A549 (cell line): ENCODE data around the gene SETD2. TPM values are rescaled to one million over a fixed set of nuclear protein-coding genes. Genes with fewer than 3 reads are reported as not detected.

Experiments used
- ATAC-seq, 2 experiments: fragments of 200-7000 bp in 1 of 2; fragments of >200 bp in 1 of 2; cut with Nextera tagmentation in 1 of 2; cut with Tn5 transposase in 1 of 2; 3 replicates each; pipeline versions ENCODE4 v1.8.0 to v1.9.1; 2018 to 2020; ENCODE audit warnings: mild to moderate bottlenecking in 1 of 2, moderate library complexity in 1 of 2
- CTCF ChIA-PET: fragments of 300-600 bp; sonication (Branson Sonifier 250); formaldehyde crosslinking; extraction: SDS; loops from one replicate; lab custom pipeline; 2021; ENCODE audit warnings: antibody characterized with exemption, inconsistent platforms; lab: Yijun Ruan, JAX
- POLR2A ChIA-PET: fragments of 350-600 bp; formaldehyde crosslinking; extraction: SDS; loops from one replicate; lab custom pipeline; 2021; ENCODE audit warnings: antibody characterized with exemption, inconsistent platforms; lab: Yijun Ruan, JAX
- DNase-seq, 2 experiments: peaks; one replicate each; pipeline versions ENCODE4 v3.0.0 to v3.0.0-alpha.2; 2011 to 2016; ENCODE audit warnings: low read depth in 1 of 2, low spot score in 1 of 2
- FAIRE-seq: peaks from 2 replicates; lab custom pipeline; 2011; peaks lifted over from hg19 to GRCh38; lab: Jason Lieb, UNC
- H3K27ac ChIP-seq, 2 experiments: fragments of >200 bp; sonication (Bioruptor Twin); formaldehyde crosslinking; 3 replicates each; pipeline ENCODE4 v1.5.1; 2016 to 2017
- H3K4me1 ChIP-seq: fragments of >200 bp; sonication (Bioruptor Twin); formaldehyde crosslinking; 3 replicates; pipeline ENCODE4 v1.6.1; 2016
- H3K4me2 ChIP-seq: fragments of >200 bp; sonication (Bioruptor Twin); formaldehyde crosslinking; 3 replicates; pipeline ENCODE4 v1.6.1; 2016
- H3K4me3 ChIP-seq: fragments of >200 bp; sonication (Bioruptor Twin); formaldehyde crosslinking; 3 replicates; pipeline ENCODE4 v1.5.1; 2016
- H3K9me3 ChIP-seq: fragments of >200 bp; sonication (Bioruptor Twin); formaldehyde crosslinking; 3 replicates; pipeline ENCODE4 v1.6.1; 2016
- BHLHE40 ChIP-seq: IDR thresholded peaks from 2 replicates; pipeline ENCODE4 v1.6.1; 2012; ENCODE audit warnings: low read depth, low read length, inconsistent platforms
- CEBPB ChIP-seq, 2 experiments: fragments of >200 bp in 1 of 2; sonication (Bioruptor Twin) in 1 of 2; formaldehyde crosslinking in 1 of 2; IDR thresholded peaks; 2 replicates each; pipeline ENCODE4 v1.6.1; 2012 to 2016
- EHF ChIP-seq: fragments of 250-450 bp; sonication (Bioruptor Pico); IDR thresholded peaks from 2 replicates; pipeline ENCODE4 v1.5.0; 2020; ENCODE audit warnings: mild to moderate bottlenecking
- EHMT2 ChIP-seq: fragments of 200-600 bp; sonication (generic); IDR thresholded peaks from 2 replicates; pipeline ENCODE4 v1.6.1; 2016; ENCODE audit warnings: antibody characterized with exemption, low read depth, mild to moderate bottlenecking, moderate library complexity
- EP300 ChIP-seq, 2 experiments: fragments of >200 bp; sonication (Bioruptor Twin); formaldehyde crosslinking; IDR thresholded peaks; 2 replicates in 1 of 2; 3 replicates in 1 of 2; pipeline ENCODE4 v1.6.1; 2016 to 2017
- ESRRA ChIP-seq: fragments of 150-350 bp; IDR thresholded peaks from 2 replicates; pipeline ENCODE4 v1.6.1; 2014; ENCODE audit warnings: mild to moderate bottlenecking, low read length, borderline replicate concordance
- FOSB ChIP-seq: fragments of 250-450 bp; sonication (Bioruptor Pico); IDR thresholded peaks from 2 replicates; pipeline ENCODE4 v1.5.0; 2020; ENCODE audit warnings: mild to moderate bottlenecking, moderate library complexity
- FOXS1 ChIP-seq: fragments of 250-450 bp; sonication (Bioruptor Pico); IDR thresholded peaks from 2 replicates; pipeline ENCODE4 v1.5.0; 2020; ENCODE audit warnings: mild to moderate bottlenecking, moderate library complexity
- MAZ ChIP-seq: fragments of 150-350 bp; IDR thresholded peaks from 2 replicates; pipeline ENCODE4 v1.6.1; 2014; ENCODE audit warnings: antibody characterized with exemption, low read depth, low read length, borderline replicate concordance
- MYC ChIP-seq: IDR thresholded peaks from 2 replicates; pipeline ENCODE4 v1.6.1; 2012; ENCODE audit warnings: mild to moderate bottlenecking, inconsistent platforms, low read length, improper control_type of control experiment, borderline replicate concordance
- NPAS2 ChIP-seq: fragments of 250-450 bp; sonication (Bioruptor Pico); IDR thresholded peaks from 2 replicates; pipeline ENCODE4 v1.8.0; 2022; ENCODE audit warnings: mild to moderate bottlenecking, moderate library complexity, borderline replicate concordance
- POLR2A ChIP-seq: IDR thresholded peaks from 2 replicates; pipeline ENCODE4 v1.6.1; 2012; ENCODE audit warnings: mild to moderate bottlenecking, low read length
- POLR2AphosphoS2 ChIP-seq: conservative IDR thresholded peaks from 2 replicates; pipeline ENCODE4 v1.6.1; 2012; ENCODE audit warnings: low read length, improper control_type of control experiment, inconsistent platforms
- RAD21 ChIP-seq, 2 experiments: fragments of >200 bp in 1 of 2; sonication (Bioruptor Twin) in 1 of 2; formaldehyde crosslinking in 1 of 2; IDR thresholded peaks in 1 of 2; conservative IDR thresholded peaks in 1 of 2; 2 replicates in 1 of 2; 3 replicates in 1 of 2; pipeline ENCODE4 v1.6.1; 2012 to 2018; ENCODE audit warnings: inconsistent platforms in 1 of 2
- RARB ChIP-seq: fragments of 250-450 bp; sonication (Bioruptor Pico); IDR thresholded peaks from 2 replicates; pipeline ENCODE4 v1.8.0; 2021; ENCODE audit warnings: mild to moderate bottlenecking, moderate library complexity
- SREBF2 ChIP-seq: fragments of 450-650 bp; IDR thresholded peaks from 2 replicates; pipeline ENCODE4 v1.6.1; 2014; ENCODE audit warnings: mild to moderate bottlenecking, moderate library complexity
- ZFP36 ChIP-seq: fragments of 450-650 bp; IDR thresholded peaks from 2 replicates; pipeline ENCODE4 v1.6.1; 2014; ENCODE audit warnings: borderline replicate concordance; ENCODE audit not compliant: partially characterized antibody
- ZNF302 ChIP-seq: fragments of 250-450 bp; sonication (Bioruptor Pico); IDR thresholded peaks from 2 replicates; pipeline ENCODE4 v1.9.0; 2021; ENCODE audit warnings: inconsistent platforms, mild to moderate bottlenecking, moderate library complexity
- ZSCAN20 ChIP-seq: fragments of 250-450 bp; sonication (Bioruptor Pico); IDR thresholded peaks from 2 replicates; pipeline ENCODE4 v1.8.0; 2022; ENCODE audit warnings: mild to moderate bottlenecking, moderate library complexity
- WGBS: methylation state at CpG from one replicate; pipeline ENCODE4 v1.1.6; 2017; ENCODE audit errors: missing lambda C conversion rate; 5-methylcytosine and 5-hydroxymethylcytosine counted together
- polyA plus RNA-seq, 4 experiments: library from polyadenylated mRNA; depleted of rRNA in 3 of 4; stranded (reverse); fragments of >200 nt; fragmentation: RNase III in 1 of 4; extraction: RNeasy Plus Mini Kit Qiagen cat#74134 plus additional on column Dnase treatment in 1 of 4; gene quantifications; 2 replicates in 3 of 4; 3 replicates in 1 of 4; pipeline ENCODE4 v1.2.3, GENCODE V29; 2011 to 2017
- TF ChIP-seq, protein P1 (sequence below): IDR thresholded peaks from 2 replicates; pipeline ENCODE4 v1.6.1; 2012; ENCODE audit warnings: low read depth, borderline replicate concordance
- TF ChIP-seq, protein P2 (sequence below): fragments of >200 bp; sonication (Bioruptor Twin); formaldehyde crosslinking; IDR thresholded peaks from 2 replicates; pipeline ENCODE4 v1.6.1; 2016
- TF ChIP-seq, protein P3 (sequence below): fragments of >200 bp; sonication (Bioruptor Twin); formaldehyde crosslinking; IDR thresholded peaks from 3 replicates; pipeline ENCODE4 v1.5.1; 2016
- TF ChIP-seq, protein P4 (sequence below): fragments of >200 bp; sonication (Bioruptor Twin); formaldehyde crosslinking; IDR thresholded peaks from 3 replicates; pipeline ENCODE4 v1.6.1; 2016
- TF ChIP-seq, protein P5 (sequence below): fragments of 250-450 bp; sonication (Bioruptor Pico); IDR thresholded peaks from 2 replicates; pipeline ENCODE4 v1.5.0; 2020; ENCODE audit warnings: low read depth, mild to moderate bottlenecking, moderate library complexity
- TF ChIP-seq, protein P6 (sequence below): fragments of 200-600 bp; sonication (generic); IDR thresholded peaks from 2 replicates; pipeline ENCODE4 v1.6.1; 2016; ENCODE audit warnings: antibody characterized with exemption, mild to moderate bottlenecking, moderate library complexity

Gene SETD2
- polyA plus RNA-seq, 2 of the 4 experiments (the other 2 are of a cell fraction) = 16.8 to 26.1 TPM

DNA sequence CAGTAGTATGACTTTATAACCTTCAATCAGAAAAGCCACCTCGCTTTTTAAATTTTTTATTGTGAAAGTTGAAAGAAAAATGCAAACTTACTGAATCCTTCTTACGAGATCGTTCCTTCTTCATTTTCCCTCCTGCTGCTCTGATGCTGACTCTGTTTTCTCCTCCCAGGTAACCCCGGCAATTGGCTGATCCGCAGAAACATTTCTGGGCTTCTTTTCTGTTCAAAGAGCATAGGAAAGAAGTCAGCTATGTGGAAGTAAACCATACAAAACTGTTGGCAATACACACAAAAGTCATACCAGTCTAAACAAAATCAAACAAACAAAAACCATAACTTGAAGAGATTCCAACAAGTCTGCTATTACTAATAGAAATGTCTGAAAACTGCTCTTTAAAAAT, 66.0 kb downstream of the SETD2 start:
- CTCF ChIA-PET = no interaction called here
- peaks cover 18% of the 10 kb centered on the region for H3K4me1 ChIP-seq
- TF ChIP-seq, protein P1, sequence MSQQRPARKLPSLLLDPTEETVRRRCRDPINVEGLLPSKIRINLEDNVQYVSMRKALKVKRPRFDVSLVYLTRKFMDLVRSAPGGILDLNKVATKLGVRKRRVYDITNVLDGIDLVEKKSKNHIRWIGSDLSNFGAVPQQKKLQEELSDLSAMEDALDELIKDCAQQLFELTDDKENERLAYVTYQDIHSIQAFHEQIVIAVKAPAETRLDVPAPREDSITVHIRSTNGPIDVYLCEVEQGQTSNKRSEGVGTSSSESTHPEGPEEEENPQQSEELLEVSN = no peak
- no peak for TF ChIP-seq ZSCAN20 (CRISPR knock-in tag)
- TF ChIP-seq, protein P2, sequence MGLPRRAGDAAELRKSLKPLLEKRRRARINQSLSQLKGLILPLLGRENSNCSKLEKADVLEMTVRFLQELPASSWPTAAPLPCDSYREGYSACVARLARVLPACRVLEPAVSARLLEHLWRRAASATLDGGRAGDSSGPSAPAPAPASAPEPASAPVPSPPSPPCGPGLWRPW = no peak
- TF ChIP-seq, protein P3, sequence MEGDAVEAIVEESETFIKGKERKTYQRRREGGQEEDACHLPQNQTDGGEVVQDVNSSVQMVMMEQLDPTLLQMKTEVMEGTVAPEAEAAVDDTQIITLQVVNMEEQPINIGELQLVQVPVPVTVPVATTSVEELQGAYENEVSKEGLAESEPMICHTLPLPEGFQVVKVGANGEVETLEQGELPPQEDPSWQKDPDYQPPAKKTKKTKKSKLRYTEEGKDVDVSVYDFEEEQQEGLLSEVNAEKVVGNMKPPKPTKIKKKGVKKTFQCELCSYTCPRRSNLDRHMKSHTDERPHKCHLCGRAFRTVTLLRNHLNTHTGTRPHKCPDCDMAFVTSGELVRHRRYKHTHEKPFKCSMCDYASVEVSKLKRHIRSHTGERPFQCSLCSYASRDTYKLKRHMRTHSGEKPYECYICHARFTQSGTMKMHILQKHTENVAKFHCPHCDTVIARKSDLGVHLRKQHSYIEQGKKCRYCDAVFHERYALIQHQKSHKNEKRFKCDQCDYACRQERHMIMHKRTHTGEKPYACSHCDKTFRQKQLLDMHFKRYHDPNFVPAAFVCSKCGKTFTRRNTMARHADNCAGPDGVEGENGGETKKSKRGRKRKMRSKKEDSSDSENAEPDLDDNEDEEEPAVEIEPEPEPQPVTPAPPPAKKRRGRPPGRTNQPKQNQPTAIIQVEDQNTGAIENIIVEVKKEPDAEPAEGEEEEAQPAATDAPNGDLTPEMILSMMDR = no peak
- no peak for TF ChIP-seq ZFP36
- TF ChIP-seq EP300 (IDR thresholded peaks at IDR 0.05) = no peak
- no peak for TF ChIP-seq FOSB (CRISPR knock-in tag)
- TF ChIP-seq NPAS2 (CRISPR knock-in tag) = no peak
- no peak for TF ChIP-seq MAZ
- 91% methylated on average over 5 of the region's 5 CpGs for WGBS
- H3K9me3 ChIP-seq = no peaks in the 10 kb centered on the region
- H3K4me2 ChIP-seq = no peak overlapping the region
- POLR2A ChIA-PET = no interaction called here
- DNase-seq = no peak
- no peak overlapping the region for H3K4me3 ChIP-seq
- FAIRE-seq = no peak
- ATAC-seq = no peak
- H3K27ac ChIP-seq = no peak overlapping the region

DNA sequence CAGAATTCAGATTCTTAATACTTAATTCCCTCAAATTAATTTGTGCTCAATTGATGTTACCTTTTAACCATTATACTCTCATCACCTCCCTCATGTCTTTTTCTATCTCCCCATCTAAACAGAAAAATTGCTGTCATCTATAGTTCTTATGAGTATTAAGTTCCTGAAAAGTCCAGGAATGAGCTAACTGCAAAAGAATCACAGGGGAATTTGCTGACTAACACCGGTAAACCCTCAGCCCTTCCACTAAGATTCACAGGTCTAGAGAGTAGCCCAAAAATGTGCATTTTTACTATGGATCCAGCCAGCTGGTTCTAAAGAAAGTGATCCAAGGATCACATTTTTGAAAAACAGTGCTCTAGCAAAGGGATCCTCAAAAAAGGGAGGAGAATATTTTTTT, 67.0 kb downstream of the SETD2 start:
- H3K27ac ChIP-seq = peak overlapping the region in 1 of 2 experiments; percentile 44; a peak in 2 of 6 replicates
- no peak overlapping the region for H3K4me2 ChIP-seq
- WGBS = 10% methylated on average over 1 of the region's 1 CpG
- POLR2A ChIA-PET = no interaction called here
- peak in 1 of 2 experiments; percentile 48; a peak in 1 of 6 replicates for ATAC-seq
- no peaks in the 10 kb centered on the region for H3K9me3 ChIP-seq
- peaks cover 18% of the 10 kb centered on the region for H3K4me1 ChIP-seq
- TF ChIP-seq MAZ = no peak
- TF ChIP-seq, protein P4, sequence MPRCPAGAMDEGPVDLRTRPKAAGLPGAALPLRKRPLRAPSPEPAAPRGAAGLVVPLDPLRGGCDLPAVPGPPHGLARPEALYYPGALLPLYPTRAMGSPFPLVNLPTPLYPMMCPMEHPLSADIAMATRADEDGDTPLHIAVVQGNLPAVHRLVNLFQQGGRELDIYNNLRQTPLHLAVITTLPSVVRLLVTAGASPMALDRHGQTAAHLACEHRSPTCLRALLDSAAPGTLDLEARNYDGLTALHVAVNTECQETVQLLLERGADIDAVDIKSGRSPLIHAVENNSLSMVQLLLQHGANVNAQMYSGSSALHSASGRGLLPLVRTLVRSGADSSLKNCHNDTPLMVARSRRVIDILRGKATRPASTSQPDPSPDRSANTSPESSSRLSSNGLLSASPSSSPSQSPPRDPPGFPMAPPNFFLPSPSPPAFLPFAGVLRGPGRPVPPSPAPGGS = no peak
- H3K4me3 ChIP-seq = no peak overlapping the region
- CTCF ChIA-PET = no interaction called here
- DNase-seq = peak in 1 of 2 experiments; percentile 2
- FAIRE-seq = no peak

DNA sequence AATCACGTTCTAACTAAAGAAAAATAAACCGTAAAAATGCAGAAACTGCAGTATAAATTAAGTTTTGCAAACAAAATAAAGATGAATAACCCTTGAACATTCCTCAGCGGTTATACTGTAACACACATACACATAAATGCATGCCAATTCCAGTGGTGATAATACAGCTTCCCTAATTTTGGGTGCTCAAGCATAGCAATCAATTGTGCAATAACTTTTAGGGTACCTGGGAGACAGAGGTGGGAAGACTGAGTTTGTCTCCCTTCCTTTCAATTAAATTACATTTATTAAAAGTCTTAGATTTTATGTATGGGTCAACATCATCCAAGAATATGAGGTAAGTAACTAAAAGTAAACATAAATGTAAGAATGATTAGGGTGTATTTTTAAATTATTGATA, 71.8 kb downstream of the SETD2 start:
- TF ChIP-seq POLR2AphosphoS2 = no peak
- TF ChIP-seq, protein P5, sequence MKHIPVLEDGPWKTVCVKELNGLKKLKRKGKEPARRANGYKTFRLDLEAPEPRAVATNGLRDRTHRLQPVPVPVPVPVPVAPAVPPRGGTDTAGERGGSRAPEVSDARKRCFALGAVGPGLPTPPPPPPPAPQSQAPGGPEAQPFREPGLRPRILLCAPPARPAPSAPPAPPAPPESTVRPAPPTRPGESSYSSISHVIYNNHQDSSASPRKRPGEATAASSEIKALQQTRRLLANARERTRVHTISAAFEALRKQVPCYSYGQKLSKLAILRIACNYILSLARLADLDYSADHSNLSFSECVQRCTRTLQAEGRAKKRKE (CRISPR knock-in tag) = no peak
- TF ChIP-seq RAD21 (conservative IDR thresholded peaks at IDR 0.05 in 1 of 2, IDR thresholded peaks at IDR 0.05 in 1 of 2) = no peak
- TF ChIP-seq RARB (CRISPR knock-in tag) = no peak
- TF ChIP-seq SREBF2 = no peak
- no peak for TF ChIP-seq EHF (CRISPR knock-in tag)
- TF ChIP-seq CEBPB (IDR thresholded peaks at IDR 0.05) = no peak
- no peak for TF ChIP-seq MYC
- TF ChIP-seq FOSB (CRISPR knock-in tag) = no peak
- TF ChIP-seq, protein P6, sequence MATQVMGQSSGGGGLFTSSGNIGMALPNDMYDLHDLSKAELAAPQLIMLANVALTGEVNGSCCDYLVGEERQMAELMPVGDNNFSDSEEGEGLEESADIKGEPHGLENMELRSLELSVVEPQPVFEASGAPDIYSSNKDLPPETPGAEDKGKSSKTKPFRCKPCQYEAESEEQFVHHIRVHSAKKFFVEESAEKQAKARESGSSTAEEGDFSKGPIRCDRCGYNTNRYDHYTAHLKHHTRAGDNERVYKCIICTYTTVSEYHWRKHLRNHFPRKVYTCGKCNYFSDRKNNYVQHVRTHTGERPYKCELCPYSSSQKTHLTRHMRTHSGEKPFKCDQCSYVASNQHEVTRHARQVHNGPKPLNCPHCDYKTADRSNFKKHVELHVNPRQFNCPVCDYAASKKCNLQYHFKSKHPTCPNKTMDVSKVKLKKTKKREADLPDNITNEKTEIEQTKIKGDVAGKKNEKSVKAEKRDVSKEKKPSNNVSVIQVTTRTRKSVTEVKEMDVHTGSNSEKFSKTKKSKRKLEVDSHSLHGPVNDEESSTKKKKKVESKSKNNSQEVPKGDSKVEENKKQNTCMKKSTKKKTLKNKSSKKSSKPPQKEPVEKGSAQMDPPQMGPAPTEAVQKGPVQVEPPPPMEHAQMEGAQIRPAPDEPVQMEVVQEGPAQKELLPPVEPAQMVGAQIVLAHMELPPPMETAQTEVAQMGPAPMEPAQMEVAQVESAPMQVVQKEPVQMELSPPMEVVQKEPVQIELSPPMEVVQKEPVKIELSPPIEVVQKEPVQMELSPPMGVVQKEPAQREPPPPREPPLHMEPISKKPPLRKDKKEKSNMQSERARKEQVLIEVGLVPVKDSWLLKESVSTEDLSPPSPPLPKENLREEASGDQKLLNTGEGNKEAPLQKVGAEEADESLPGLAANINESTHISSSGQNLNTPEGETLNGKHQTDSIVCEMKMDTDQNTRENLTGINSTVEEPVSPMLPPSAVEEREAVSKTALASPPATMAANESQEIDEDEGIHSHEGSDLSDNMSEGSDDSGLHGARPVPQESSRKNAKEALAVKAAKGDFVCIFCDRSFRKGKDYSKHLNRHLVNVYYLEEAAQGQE = no peak
- TF ChIP-seq BHLHE40 = no peak
- TF ChIP-seq POLR2A = no peak
- TF ChIP-seq ZFP36 = no peak
- no peak for TF ChIP-seq ESRRA
- no peak for TF ChIP-seq ZNF302 (CRISPR knock-in tag)
- TF ChIP-seq FOXS1 (CRISPR knock-in tag) = no peak
- no peak for TF ChIP-seq EHMT2
- no peak for TF ChIP-seq NPAS2 (CRISPR knock-in tag)
- DNase-seq (no peak), ATAC-seq (no peak), FAIRE-seq (no peak)
- Histone ChIP-seq H3K4me1 (peaks cover 4% of the 10 kb centered on the region), H3K4me3 (no peak overlapping the region), H3K9me3 (no peaks in the 10 kb centered on the region), H3K27ac (no peak overlapping the region), H3K4me2 (no peak overlapping the region)
- 85% methylated on average over 3 of the region's 3 CpGs for WGBS
- ChIA-PET CTCF (no interaction called here), POLR2A (no interaction called here)
